ENCODE data around the gene MTCL1. TPM values are rescaled to one million over a fixed set of nuclear protein-coding genes. Genes with fewer than 3 reads are reported as not detected.

The MTCL1 gene
- total and polyA plus RNA-seq, 12 donors, result 0.43 to 12.5 (median 2.1) TPM

GRCh38 chr18:8708670-8709069, 3.3 kb downstream of the MTCL1 start:
- peaks cover 9 to 18% of the 10 kb centered on the region in 2 donors for H3K4me1 ChIP-seq (replicated peaks in 1 of 2)
- 82 to 90% (median 88%) methylated on average over 9 of the region's 9 CpGs for WGBS, 4 donors
- TF ChIP-seq, protein P1, sequence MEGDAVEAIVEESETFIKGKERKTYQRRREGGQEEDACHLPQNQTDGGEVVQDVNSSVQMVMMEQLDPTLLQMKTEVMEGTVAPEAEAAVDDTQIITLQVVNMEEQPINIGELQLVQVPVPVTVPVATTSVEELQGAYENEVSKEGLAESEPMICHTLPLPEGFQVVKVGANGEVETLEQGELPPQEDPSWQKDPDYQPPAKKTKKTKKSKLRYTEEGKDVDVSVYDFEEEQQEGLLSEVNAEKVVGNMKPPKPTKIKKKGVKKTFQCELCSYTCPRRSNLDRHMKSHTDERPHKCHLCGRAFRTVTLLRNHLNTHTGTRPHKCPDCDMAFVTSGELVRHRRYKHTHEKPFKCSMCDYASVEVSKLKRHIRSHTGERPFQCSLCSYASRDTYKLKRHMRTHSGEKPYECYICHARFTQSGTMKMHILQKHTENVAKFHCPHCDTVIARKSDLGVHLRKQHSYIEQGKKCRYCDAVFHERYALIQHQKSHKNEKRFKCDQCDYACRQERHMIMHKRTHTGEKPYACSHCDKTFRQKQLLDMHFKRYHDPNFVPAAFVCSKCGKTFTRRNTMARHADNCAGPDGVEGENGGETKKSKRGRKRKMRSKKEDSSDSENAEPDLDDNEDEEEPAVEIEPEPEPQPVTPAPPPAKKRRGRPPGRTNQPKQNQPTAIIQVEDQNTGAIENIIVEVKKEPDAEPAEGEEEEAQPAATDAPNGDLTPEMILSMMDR (IDR thresholded peaks at IDR 0.05), result no peak
- TF ChIP-seq POLR2A (IDR thresholded peaks at IDR 0.05), result no peak
- H3K36me3 ChIP-seq (replicated peaks in 1 of 2), result no peaks in the 10 kb centered on the region
- H3K9me3 ChIP-seq (replicated peaks in 1 of 3), result no peaks in the 10 kb centered on the region
- intact Hi-C loops (cut with DNase I), result loop anchor here in 1 of 2 donors (10.0 kb wide), 1 partner anchor 346 kb away; no protein-coding TSS in a partner anchor
- H3K4me3 ChIP-seq, result no peak overlapping the region
- DNase-seq, result no peak
- H3K27me3 ChIP-seq, result peaks cover 8% of the 10 kb centered on the region
- no peak overlapping the region for H3K27ac ChIP-seq

DNA sequence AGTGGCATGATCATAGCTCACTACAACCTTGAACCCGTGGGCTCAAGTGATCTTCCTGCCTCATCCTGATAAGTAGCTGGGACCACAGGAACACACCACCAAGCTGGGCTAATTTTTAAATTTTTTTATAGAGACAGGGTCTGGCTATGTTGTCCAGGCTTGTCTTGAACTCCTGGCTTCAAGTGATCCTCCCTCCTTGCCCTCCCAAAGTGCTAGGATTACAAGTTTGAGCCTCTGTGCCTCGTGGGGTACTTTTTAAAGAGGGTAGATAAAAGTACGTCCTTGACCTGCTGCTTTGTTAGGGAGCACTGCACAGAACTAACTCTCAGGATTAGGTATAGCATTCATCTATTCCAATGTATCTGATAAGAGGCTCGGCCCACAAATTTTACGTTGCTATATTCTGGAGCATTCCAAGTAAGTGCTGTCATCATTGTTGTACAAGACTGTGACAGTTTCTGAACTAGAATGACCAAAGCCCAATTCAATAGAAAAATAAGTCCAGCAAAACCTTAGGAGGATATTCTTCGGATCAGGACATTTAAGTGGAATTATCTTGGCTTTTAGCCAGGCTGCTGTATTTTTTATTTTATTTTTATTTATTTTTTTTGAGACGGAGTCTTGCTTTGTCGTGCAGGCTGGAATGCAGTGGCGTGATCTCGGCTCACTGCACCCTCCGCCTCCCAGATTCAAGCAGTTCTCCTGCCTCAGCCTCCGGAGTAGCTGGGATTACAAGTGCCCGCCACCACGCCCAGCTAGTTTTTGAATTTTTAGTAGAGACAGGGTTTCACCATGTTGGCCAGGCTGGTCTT, 4.1 kb downstream of the MTCL1 start:
- peaks cover 9 to 11% of the 10 kb centered on the region in 2 donors for H3K4me1 ChIP-seq (replicated peaks in 1 of 2)
- H3K27me3 ChIP-seq, result peaks cover 12% of the 10 kb centered on the region
- TF ChIP-seq, protein P1 (IDR thresholded peaks at IDR 0.05), result no peak
- TF ChIP-seq POLR2A (IDR thresholded peaks at IDR 0.05), result no peak
- H3K4me3 ChIP-seq, result no peak overlapping the region
- intact Hi-C loops (cut with DNase I), result loop anchor here in 1 of 2 donors (10.0 kb wide), 1 partner anchor 345 kb away; no protein-coding TSS in a partner anchor
- no peak for DNase-seq
- H3K9me3 ChIP-seq (replicated peaks in 1 of 3), result no peaks in the 10 kb centered on the region
- WGBS, 4 donors, result 79 to 95% (median 89%) methylated on average over 14 of the region's 14 CpGs
- H3K36me3 ChIP-seq (replicated peaks in 1 of 2), result no peaks in the 10 kb centered on the region
- H3K27ac ChIP-seq, result no peak overlapping the region

GRCh38 chr18:8711736-8712135, 6.4 kb downstream of the MTCL1 start:
- Histone ChIP-seq H3K27me3 (peaks cover 12% of the 10 kb centered on the region), H3K27ac (no peak overlapping the region), H3K4me1 (replicated peaks in 1 of 2) (peaks cover under 1 to 3% of the 10 kb centered on the region in 2 donors), H3K4me3 (no peak overlapping the region), H3K9me3 (replicated peaks in 1 of 3) (no peaks in the 10 kb centered on the region), H3K36me3 (replicated peaks in 1 of 2) (no peaks in the 10 kb centered on the region)
- DNase-seq, result no peak
- WGBS, 4 donors, result 84 to 88% (median 87%) methylated on average over 5 of the region's 5 CpGs
- TF ChIP-seq POLR2A (IDR thresholded peaks at IDR 0.05), result no peak
- TF ChIP-seq, protein P1 (IDR thresholded peaks at IDR 0.05), result no peak
- intact Hi-C loops (cut with DNase I), result no loop called here

GRCh38 chr18:8713691-8714090, 8.3 kb downstream of the MTCL1 start:
- no peak for TF ChIP-seq POLR2A (IDR thresholded peaks at IDR 0.05)
- TF ChIP-seq, protein P1 (IDR thresholded peaks at IDR 0.05), result no peak
- Histone ChIP-seq H3K27ac (no peak overlapping the region), H3K36me3 (replicated peaks in 1 of 2) (no peaks in the 10 kb centered on the region), H3K27me3 (peaks cover 16% of the 10 kb centered on the region), H3K4me3 (no peak overlapping the region), H3K9me3 (replicated peaks in 1 of 3) (no peaks in the 10 kb centered on the region), H3K4me1 (replicated peaks in 1 of 2) (no peaks in the 10 kb centered on the region)
- DNase-seq, result no peak
- intact Hi-C loops (cut with DNase I), result no loop called here
- 41 to 55% (median 47%) methylated on average over 8 of the region's 8 CpGs for WGBS, 4 donors

Measured in adrenal gland (tissue), 12 donors.